Endothelial cell (in vitro differentiated cells): ENCODE data around the gene MON2. TPM values are rescaled to one million over a fixed set of nuclear protein-coding genes. Genes with fewer than 3 reads are reported as not detected.

Experiments used
- DNase-seq: peaks from one replicate; pipeline ENCODE4 v3.0.0; 2021; ENCODE audit warnings: low spot score
- H3K27ac Mint-ChIP-seq: one replicate; pipeline ENCODE4 v1.8.0; 2021; ENCODE audit warnings: mixed read lengths, inconsistent platforms; ENCODE audit not compliant: unreplicated experiment
- H3K27me3 Mint-ChIP-seq: one replicate; pipeline ENCODE4 v1.8.0; 2021; ENCODE audit warnings: mild to moderate bottlenecking, moderate library complexity, mixed read lengths, inconsistent platforms; ENCODE audit not compliant: unreplicated experiment
- H3K36me3 Mint-ChIP-seq: one replicate; pipeline ENCODE4 v1.8.0; 2021; ENCODE audit warnings: mild to moderate bottlenecking, low read depth, mixed read lengths, inconsistent platforms; ENCODE audit not compliant: unreplicated experiment
- H3K4me1 Mint-ChIP-seq: one replicate; pipeline ENCODE4 v1.8.0; 2021; ENCODE audit warnings: mild to moderate bottlenecking, mixed read lengths, inconsistent platforms; ENCODE audit not compliant: unreplicated experiment
- H3K4me3 Mint-ChIP-seq: one replicate; pipeline ENCODE4 v1.8.0; 2021; ENCODE audit warnings: mild to moderate bottlenecking, mixed read lengths, inconsistent platforms; ENCODE audit not compliant: unreplicated experiment
- H3K9me3 Mint-ChIP-seq: one replicate; pipeline ENCODE4 v1.8.0; 2021; ENCODE audit warnings: mixed read lengths, inconsistent platforms; ENCODE audit not compliant: unreplicated experiment
- CTCF ChIP-seq: fragments of 200-600 bp; sonication (generic); IDR thresholded peaks from one replicate; pipeline ENCODE4 v1.5.0; 2021; ENCODE audit warnings: antibody characterized with exemption; ENCODE audit not compliant: unreplicated experiment
- microRNA-seq: library from miRNA; unstranded; fragments of <30 nt; microRNA quantifications from one replicate; pipeline ENCODE4, GENCODE V29; 2020; ENCODE audit not compliant: unreplicated experiment
- total RNA-seq: library from RNA; stranded (reverse); fragmentation: NEBNext Ultra II Directional; extraction: Animal tissue kit (Norgen Biotek cat#: 25700); gene quantifications from one replicate; pipeline ENCODE4 v1.2.1, GENCODE V29; 2021; ENCODE audit not compliant: unreplicated experiment

Gene MON2
- total RNA-seq, 1 donor from 2014 or later = 31.9 TPM

DNA sequence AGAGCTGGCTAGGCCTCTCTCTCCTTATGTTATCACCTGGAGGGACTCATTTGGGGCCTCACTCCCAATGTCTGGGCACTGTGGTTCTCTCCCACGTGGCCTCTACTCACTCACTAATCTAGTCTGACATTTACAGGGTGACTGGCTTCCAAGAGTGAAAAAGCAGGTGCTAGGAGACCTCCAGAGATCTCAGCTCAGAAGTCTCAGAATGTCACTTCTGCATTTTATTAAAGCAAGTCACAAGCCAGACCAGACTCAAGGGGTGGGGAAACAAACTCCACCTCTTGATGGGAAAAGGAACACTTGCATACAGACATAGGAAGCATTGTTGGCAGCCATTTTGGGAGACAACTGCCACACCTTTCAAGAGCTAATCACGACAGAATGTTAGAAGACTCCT is 175.9 kb downstream of the MON2 start:
- peaks cover 11% of the 10 kb centered on the region for H3K4me1 Mint-ChIP-seq
- no peak overlapping the region for H3K4me3 Mint-ChIP-seq
- no peak for TF ChIP-seq CTCF
- DNase-seq = no peak
- H3K27ac Mint-ChIP-seq = no peak overlapping the region
- H3K36me3 Mint-ChIP-seq = peaks cover 15% of the 10 kb centered on the region
- H3K9me3 Mint-ChIP-seq = no peaks in the 10 kb centered on the region
- peaks cover 2% of the 10 kb centered on the region for H3K27me3 Mint-ChIP-seq

DNA sequence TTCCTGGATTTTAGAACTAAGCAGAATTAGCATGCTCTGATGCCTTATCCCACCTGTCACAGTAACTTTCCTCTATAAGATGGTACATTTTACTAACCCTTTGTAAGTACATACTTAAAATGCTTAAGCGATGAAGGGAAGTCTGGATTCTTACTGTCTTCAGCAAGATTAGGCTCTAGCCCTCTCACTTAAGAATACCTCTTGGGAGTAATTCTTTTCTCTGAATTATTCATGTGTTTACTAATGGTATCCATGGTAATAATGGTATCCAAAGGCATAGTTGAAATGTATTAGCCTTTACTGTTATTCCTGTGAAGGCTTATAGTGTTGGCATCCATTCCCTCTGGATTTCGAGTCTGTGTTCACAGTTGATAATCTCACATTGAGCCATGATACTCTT is 176.9 kb downstream of the MON2 start:
- no peak for DNase-seq
- no peak for TF ChIP-seq CTCF
- Mint-ChIP-seq H3K36me3 (peaks cover 25% of the 10 kb centered on the region), H3K27me3 (peaks cover 2% of the 10 kb centered on the region), H3K27ac (no peak overlapping the region), H3K9me3 (no peaks in the 10 kb centered on the region), H3K4me1 (peaks cover 14% of the 10 kb centered on the region), H3K4me3 (no peak overlapping the region)

DNA sequence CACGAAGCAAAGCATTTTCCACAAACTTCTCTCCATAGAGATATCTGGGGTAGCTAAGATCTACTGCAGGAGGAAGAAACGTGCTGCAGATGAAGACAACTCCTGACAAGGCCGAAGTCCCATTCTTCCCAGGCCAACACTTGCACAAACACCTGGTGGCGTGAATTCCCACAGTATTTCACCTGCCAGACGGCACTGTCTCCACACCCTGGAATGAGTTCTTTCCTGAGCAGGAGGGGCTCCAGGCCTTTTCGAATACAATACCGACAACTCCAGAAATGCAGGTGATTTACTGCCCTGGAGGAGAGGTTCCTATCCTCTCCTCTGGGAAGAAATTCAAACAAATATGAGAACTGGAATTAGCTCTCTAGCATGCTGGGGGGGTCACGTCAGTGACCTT is 179.9 kb downstream of the MON2 start:
- no peak for DNase-seq
- no peak for TF ChIP-seq CTCF

GRCh38 chr12:62647586-62647985 is 181.0 kb downstream of the MON2 start:
- no peak for DNase-seq
- no peak for TF ChIP-seq CTCF
- Mint-ChIP-seq H3K9me3 (no peaks in the 10 kb centered on the region), H3K4me3 (peak overlapping the region; percentile 49), H3K27ac (no peak overlapping the region), H3K4me1 (peaks cover 15% of the 10 kb centered on the region), H3K36me3 (peaks cover 35% of the 10 kb centered on the region), H3K27me3 (peaks cover 4% of the 10 kb centered on the region)

More for the DNA sequence above, 179.9 kb downstream of the MON2 start:
- Mint-ChIP-seq H3K9me3 (no peaks in the 10 kb centered on the region), H3K27ac (no peak overlapping the region), H3K36me3 (peaks cover 31% of the 10 kb centered on the region), H3K4me3 (no peak overlapping the region), H3K4me1 (peaks cover 10% of the 10 kb centered on the region), H3K27me3 (peaks cover 3% of the 10 kb centered on the region)

DNA sequence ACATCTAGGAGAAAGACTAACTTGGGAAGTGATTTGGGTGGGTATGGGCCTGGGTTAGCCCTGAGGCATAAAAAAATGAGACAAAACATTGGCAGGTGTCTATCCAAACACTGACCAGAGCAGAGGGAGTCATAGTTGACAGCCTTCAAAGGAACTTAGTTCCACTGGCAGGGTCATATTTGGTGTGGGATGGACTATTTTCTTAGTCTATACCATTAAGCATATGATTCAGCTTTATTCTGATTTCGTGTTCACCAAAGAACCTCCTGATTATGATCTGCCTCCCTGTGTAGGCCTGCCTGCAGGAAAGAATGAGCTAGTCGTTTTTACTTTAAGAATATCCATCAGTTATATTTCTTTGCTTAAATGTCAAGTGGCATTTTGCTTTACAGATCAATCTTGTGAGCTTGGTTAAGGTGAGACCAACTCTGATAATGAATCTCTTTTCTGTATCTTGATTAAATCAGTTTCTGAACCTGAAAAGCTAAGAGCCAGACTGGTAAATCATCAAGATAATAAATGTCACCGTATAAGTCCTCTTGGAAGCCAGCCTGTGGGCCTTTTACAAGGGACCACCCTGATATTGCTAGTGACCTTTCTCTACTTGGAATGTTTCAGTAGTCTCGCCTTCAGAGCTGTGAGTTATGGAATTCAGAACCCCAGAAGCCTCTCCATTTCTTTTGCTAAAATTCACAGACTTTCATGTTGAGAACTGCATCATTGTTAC is 182.9 kb downstream of the MON2 start:
- peaks cover 31% of the 10 kb centered on the region for H3K4me1 Mint-ChIP-seq
- no peak for TF ChIP-seq CTCF
- H3K36me3 Mint-ChIP-seq = peaks cover 37% of the 10 kb centered on the region
- no peaks in the 10 kb centered on the region for H3K9me3 Mint-ChIP-seq
- peaks cover 6% of the 10 kb centered on the region for H3K27me3 Mint-ChIP-seq
- no peak for DNase-seq
- H3K27ac Mint-ChIP-seq = no peak overlapping the region
- H3K4me3 Mint-ChIP-seq = no peak overlapping the region

Small RNA genes within 50 kb of the gene (microRNA-seq; reads per million reads assigned to microRNA genes)
- 44.1 reads per million, percentile 75 among the genes with 10 or more reads in this experiment for gene MIRLET7I

Other genes with a start within 250 kb of the MON2 start
- gene USP15, start 206.4 kb upstream of the MON2 start, total RNA-seq = 98.2 TPM